WERI-Rb-1 (cell line): Measurements from ENCODE around the gene CPLX1.
"Not testable (repeated sequence)": the region's sequence is repeated elsewhere in the genome, so short reads cannot be mapped to it uniquely, and the experiment has no call there.

Source experiments
- DNase-seq: peaks from one replicate; pipeline ENCODE4 v3.0.0-alpha.2; 2020
- H3K27ac ChIP-seq: fragments of 250-450 bp; sonication (Bioruptor Pico); 2 replicates; pipeline ENCODE4 v1.5.1; 2020; ENCODE audit warnings: mild to moderate bottlenecking, moderate library complexity
- H3K27me3 ChIP-seq: fragments of 250-450 bp; sonication (Bioruptor Pico); 2 replicates; pipeline ENCODE4 v1.5.1; 2021; ENCODE audit warnings: mild to moderate bottlenecking, low read depth, moderate library complexity; ENCODE audit not compliant: insufficient read depth, severe bottlenecking
- H3K36me3 ChIP-seq: fragments of 250-450 bp; sonication (Bioruptor Pico); 2 replicates; pipeline ENCODE4 v1.5.1; 2020; ENCODE audit warnings: mild to moderate bottlenecking, moderate library complexity
- H3K4me3 ChIP-seq: 2 replicates; pipeline ENCODE4 v1.5.1; 2011; ENCODE audit warnings: low read depth, mild to moderate bottlenecking, control low read depth, low read length
- H3K9me3 ChIP-seq: fragments of 250-450 bp; sonication (Bioruptor Pico); 2 replicates; pipeline ENCODE4 v1.5.1; 2021; ENCODE audit warnings: mild to moderate bottlenecking, moderate library complexity; ENCODE audit not compliant: severe bottlenecking
- CTCF ChIP-seq: IDR thresholded peaks from 2 replicates; pipeline ENCODE4 v1.5.1; 2011; ENCODE audit warnings: low read depth, mild to moderate bottlenecking, control low read depth, inconsistent platforms, low read length

The CPLX1 gene

GRCh38 chr4:779555-779954, 46.4 kb downstream of the CPLX1 start:
- Histone ChIP-seq H3K9me3 (no peaks in the 10 kb centered on the region), H3K4me3 (no peak overlapping the region), H3K36me3 (peaks cover 66% of the 10 kb centered on the region), H3K27me3 (no peaks in the 10 kb centered on the region), H3K27ac (peak overlapping the region; percentile 11; the same call in 1 of the 2 replicates)
- TF ChIP-seq CTCF = no peak
- DNase-seq = no peak

- TF ChIP-seq CTCF = no peak
- Histone ChIP-seq H3K36me3 (peaks cover 68% of the 10 kb centered on the region), H3K27ac (no peak overlapping the region), H3K4me3 (no peak overlapping the region), H3K9me3 (no peaks in the 10 kb centered on the region), H3K27me3 (no peaks in the 10 kb centered on the region)
- DNase-seq = no peak
These were observed 48.2 kb downstream of the CPLX1 start for GRCh38 chr4:777520-778262.

- Histone ChIP-seq H3K9me3 (no peaks in the 10 kb centered on the region), H3K4me3 (no peak overlapping the region), H3K27me3 (no peaks in the 10 kb centered on the region), H3K27ac (no peak overlapping the region), H3K36me3 (peaks cover 74% of the 10 kb centered on the region)
- DNase-seq = no peak
- no peak for TF ChIP-seq CTCF
These were observed 49.0 kb downstream of the CPLX1 start for GRCh38 chr4:776743-777441.

- not testable (repeated sequence) for H3K27me3 ChIP-seq, DNase-seq, H3K4me3 ChIP-seq, H3K27ac ChIP-seq, H3K9me3 ChIP-seq
- H3K36me3 ChIP-seq = peaks cover 79% of the 10 kb centered on the region
These were observed 50.4 kb downstream of the CPLX1 start for GRCh38 chr4:775485-775884.

GRCh38 chr4:774419-775092, 51.4 kb downstream of the CPLX1 start:
- H3K27me3 ChIP-seq = not testable (repeated sequence)
- H3K36me3 ChIP-seq = peaks cover 79% of the 10 kb centered on the region

GRCh38 chr4:773214-773613, 52.7 kb downstream of the CPLX1 start:
- Histone ChIP-seq H3K27ac (peak overlapping the region; percentile 73), H3K36me3 (peaks cover 77% of the 10 kb centered on the region)

More at GRCh38 chr4:774419-775092, 51.4 kb downstream of the CPLX1 start:
- not testable (repeated sequence) for DNase-seq, H3K27ac ChIP-seq, H3K4me3 ChIP-seq, H3K9me3 ChIP-seq

More at GRCh38 chr4:773214-773613, 52.7 kb downstream of the CPLX1 start:
- TF ChIP-seq CTCF = no peak
- Histone ChIP-seq H3K27me3 (no peaks in the 10 kb centered on the region), H3K9me3 (no peaks in the 10 kb centered on the region), H3K4me3 (no peak overlapping the region)
- no peak for DNase-seq
